HG02642 (cell line): ENCODE measurements around the gene NAPG.
"Not testable (repeated sequence)": the region's sequence is repeated elsewhere in the genome, so short reads cannot be mapped to it uniquely, and the experiment has no call there.

Experiments
- ATAC-seq: cut with Tn5 transposase; IDR thresholded peaks from one replicate; pipeline ENCODE4 v1.9.1; 2021; ENCODE audit warnings: mild to moderate bottlenecking; ENCODE audit not compliant: unreplicated experiment, poor library complexity

NAPG gene

DNA sequence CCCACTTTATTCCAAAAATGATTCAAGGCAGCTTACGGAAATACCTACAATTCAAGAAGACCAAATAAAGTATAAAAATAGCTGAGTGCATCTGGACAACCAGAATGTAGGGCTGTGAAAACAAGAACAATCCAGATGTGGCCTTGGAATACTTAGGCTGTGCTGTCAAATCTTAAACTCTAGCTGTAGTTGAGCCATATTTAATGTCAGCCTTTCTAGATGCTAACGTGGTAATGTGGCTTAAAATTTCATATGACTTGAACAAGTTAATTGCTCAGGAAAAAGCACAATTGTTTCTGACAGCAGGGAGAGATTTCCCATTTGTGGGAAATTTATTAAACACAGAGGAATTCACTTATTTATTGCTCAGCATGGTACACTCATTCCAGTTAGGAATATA lies 14.6 kb upstream of the NAPG start:
- no peak for ATAC-seq

DNA sequence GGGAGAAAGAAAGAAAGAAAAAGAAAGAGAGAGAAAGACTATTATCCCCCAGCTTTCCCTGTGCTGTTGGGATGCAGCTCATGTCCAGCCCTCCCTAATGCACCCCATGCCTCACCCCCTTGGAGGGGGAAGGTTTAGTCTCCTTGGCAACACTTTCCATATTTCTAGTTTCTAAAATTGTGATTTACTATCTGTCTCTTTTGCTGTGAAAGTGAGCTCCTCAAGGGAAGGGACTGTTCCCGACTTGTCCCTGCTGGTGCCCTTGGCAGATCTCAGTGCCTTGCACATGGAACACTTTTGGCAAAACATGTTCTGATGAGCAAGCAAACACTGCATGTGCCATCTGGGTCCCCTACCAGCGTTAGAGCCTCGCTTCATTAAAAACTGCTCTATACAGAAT lies 11.7 kb upstream of the NAPG start:
- no peak for ATAC-seq

DNA sequence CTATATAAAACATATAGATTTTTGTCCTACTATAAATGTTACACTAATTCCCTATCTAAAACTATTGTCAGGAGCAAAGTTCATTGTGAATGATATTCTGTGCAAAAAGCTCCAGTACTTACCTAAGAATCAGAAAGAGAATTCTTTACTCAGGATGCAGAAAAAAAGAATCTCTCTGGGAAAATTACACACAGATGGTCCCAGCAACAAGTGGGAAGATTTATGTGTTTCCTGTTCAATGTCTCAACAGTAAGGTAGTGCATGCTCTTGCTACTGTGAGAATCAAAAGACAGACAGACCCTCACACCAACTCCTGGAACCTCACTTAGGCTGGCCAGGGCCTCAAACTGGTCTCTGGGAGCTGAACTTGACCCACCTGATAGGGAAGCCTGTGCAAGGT lies 11.2 kb upstream of the NAPG start:
- no peak for ATAC-seq

DNA sequence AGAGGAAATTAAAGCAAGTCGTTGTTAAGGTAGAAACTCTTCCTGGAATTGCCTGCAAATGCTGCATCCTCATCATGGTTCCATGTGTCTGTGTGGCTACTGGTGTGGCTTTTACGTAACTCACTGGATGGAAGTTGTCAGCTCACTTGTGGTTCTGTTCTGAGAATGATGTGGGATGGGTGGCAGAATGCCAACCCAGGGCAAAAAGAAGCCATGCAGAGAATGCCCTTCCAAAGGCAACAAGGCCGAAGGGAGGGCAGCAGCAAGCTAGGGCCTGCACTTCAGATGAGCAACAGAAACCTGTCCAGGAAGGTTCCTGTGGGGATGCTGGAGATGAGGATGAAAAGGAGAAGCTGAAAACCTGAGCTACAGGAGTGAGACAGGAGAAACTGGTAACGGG lies 10.4 kb upstream of the NAPG start:
- ATAC-seq, result no peak

DNA sequence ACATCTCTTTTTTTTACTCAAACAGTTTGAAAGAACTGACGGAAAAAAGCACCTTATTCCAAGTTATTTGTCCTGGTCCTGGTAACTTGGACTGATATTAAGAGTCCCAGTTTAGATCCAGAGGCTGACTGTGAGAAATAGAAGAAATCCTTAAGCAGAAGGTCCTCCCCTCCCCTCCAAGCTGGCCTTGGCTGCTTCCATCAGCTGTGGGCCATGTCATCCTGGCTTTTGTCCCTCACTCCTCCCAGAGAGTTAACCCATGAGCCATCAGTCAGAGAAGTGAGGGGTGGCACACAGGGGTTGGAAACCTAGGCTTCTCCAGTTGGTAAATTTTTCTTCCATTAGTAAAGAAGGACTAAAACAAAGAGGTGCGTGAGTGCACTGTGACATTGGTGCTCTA lies 9.7 kb upstream of the NAPG start:
- no peak for ATAC-seq

DNA sequence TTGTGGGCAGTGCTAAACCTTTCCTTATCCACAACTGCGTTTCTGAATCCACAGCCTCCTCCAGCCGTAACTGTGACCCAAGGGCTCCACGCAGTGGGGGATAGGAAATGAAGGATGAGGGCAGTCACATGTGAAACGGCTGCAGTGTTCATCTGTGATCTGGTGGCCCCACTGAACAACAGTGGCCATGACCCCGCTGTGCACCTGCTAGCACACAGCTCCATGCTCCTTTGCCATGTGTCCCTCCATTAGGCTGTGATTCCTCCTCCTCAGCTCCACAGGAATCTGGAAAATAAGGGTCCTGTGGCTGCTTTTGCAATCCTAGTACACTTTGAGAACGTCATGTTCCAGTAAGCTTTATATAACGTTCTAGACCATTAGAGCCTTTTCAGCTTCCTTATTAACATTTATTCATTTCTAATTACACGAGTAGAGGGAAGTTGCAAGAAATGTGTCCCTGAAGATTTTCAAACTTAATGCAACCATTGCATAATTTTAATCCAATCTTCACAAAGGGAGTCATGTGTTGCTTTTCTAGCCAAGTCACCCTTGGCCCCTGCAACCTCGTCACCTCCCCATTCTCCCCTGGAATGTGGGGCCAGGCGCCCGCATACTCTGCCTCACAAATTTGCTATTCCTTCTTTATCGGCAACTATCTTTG lies 7.1 kb upstream of the NAPG start:
- ATAC-seq, result no peak

DNA sequence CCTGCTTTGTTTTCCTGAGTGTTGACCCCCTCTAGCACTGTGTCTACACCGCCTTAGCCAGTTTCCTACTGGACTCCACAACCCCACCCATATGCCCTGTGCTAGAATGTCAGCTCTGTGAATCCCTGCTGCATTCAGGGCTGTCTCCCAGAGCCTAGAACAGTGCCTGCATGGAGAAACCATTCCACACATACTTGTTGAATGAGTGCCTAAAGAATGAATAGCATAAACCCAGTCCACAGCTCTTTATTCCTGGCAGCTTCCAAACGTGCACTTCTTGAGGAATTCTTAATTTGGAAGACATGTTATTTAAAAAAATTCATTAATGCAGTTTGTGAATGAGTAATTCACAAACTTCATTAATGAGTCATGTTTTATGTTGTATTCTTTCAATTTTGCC lies 6.5 kb upstream of the NAPG start:
- ATAC-seq, result no peak

DNA sequence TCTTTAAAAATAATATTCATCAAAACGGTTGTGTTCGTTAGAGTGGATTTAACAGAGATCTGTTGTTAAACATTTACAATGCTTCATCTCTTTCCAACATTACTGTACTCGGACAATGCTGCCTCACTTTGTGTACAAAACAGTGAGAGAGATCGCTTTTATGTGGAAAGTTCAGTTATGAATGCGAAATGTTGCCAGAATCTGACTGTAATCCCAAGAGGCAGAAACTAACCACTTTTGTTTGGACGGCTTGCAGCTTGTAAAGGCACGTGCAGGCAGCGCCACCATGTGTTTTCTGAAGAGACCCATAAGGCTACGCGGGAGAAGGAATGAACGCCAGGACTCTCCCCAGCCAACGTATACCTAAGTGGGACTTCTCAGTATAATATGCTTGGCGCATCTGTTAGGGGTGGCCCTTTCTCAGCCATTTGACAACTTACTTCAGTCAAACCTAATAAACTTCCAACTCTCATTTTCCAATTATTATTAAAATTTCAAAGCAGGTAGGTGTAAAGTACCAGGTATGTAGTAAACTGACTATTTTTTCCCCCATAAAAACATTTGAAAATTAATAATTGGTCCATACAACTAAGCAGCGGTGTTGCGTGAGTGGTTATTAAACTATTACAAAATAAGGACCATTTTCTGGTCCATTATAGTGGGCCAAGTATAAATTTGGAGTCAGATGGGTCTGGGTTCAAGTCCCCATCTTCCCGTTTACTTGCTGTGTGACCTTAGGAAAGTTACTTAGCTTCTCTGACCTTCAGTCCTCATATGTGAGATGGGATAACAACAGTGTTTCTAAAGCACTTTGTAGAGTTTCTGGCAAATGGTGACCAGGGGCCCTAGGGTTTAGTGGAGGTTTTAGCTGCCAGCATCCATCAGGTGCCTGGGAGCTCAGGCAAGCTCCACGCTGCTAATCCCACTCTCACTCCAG lies 5.6 kb upstream of the NAPG start:
- ATAC-seq, result peak; percentile 80

DNA sequence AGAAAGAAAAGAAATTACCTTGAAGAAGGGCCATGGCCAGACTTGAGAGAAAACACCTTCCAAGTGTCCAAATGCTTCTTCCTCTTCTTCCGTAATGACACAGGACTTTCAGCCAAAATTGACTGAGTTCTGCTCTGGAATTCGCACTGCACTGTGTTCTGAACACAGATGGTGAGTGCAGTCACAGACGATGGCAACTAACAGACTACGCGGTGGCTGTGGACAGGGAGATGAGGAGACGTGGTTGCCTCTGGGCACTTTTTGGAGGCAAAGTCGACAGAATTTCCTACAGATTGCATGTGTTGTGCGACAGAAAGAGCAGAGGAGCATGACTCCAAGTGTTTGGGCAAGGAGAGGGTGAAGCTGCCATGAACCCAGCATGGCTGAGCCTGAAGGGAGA lies 4.3 kb upstream of the NAPG start:
- ATAC-seq, result no peak

DNA sequence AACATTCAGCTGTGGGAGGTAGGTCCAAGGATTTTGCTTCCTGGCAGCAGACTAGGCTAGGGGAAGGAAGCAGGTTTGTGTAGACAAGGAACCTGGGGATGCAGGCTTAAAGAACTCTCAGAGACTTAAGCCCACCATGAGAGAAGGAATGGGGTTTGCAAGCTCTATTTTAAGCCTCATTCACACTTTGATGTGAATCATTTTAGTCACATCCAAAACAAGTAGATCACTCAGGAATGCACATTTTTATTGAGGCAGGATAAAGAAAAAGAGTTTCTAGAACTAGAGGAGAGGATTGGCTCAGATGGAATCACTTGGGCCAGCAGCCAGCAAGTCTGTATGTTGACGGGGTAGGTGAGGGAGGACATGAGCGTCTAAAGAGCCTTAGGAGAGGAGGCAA lies 3.3 kb upstream of the NAPG start:
- no peak for ATAC-seq

DNA sequence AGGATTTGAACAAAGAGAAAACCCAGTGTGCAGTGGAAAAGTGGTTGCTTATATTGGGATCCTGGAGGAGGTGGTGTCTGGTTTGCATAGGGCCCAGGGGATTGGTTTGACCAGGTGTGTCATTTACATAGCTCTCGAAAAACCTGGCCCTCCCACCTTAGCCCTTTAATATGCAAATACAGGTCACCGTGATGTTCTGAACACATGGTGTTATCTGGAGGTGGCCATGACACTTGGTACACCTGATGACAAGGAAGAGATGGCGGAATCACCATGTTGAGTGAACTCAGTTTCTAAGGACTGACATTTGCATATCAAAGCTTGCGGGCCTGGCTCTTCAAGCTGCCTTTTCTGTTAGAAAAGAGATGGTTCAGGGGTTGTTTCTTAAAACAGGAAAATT lies 2.3 kb upstream of the NAPG start:
- no peak for ATAC-seq

DNA sequence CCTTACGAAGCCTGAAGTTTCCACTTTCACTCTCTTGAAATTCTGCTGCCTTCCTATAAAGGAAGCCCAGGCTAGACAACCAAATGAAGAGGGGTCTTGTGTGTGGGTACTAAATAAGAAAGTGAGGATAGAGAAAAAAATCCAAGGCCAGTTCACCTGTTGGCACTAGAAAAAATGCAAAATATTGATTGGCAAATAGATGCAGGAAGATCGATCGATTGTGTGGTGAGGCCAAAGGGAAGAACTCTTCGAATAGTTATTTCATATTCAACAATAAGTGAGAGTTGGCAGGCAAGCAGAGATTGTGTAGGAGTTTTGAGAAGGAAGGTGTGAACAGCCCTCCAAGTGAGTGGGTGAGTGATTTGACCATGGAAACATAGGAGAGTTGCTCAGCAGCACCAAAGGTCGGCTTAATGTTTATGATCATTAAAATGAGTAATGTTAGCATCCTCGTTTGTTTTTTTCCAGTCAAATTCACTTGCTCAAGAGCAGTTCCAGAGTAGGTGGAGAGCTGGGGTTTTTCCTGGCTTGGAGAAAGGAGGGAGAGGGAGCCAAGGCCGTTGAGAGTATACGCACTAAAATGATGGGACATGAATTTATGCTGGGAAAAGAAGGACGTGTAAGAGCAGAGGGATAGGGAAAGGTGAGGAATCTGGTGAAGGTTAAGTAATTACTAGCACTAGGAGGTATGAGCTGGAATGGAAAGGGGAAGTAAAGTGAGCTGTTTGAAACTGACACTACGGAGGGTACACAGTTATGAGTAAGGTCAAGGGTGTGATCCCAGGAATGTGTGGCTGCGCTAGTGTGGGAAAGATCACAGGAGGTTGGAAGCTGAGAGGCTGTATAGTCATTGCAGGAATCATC lies 1.1 kb upstream of the NAPG start:
- ATAC-seq, result no peak

DNA sequence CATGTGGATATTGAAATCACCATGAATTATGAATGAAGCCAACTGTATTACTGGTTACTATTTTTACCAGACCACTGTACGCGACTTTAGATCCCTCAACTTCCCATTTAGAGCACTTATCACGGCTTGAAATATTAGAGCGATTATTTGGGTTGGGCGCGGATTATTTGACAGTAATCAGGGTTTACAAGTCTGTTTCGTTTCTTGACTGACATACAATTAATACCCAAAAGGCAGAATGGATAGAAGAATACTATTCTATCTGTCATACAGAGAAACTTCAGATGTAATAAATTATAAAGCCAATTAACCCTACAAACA lies 496 bp upstream of the NAPG start:
- ATAC-seq, result no peak

DNA sequence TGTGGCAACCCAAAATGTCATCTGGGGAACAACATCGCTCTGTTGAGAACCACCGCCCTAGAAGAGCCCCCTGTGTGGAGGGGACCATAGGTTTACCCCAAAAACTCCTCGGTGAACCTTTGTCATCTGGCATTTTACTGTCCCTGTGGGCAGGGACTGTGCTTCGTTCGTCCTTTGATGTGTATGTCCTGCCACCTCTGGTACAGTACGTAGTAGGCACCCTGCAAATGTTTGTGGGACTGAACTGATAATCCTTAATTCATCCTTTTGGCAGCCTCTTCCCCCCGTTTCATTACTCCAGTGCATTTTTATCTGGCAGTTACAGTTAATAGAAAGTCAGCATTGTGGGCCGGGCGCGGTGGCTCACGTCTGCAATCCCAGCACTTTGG lies 728 bp downstream of the NAPG start:
- ATAC-seq, result peak; percentile 4

DNA sequence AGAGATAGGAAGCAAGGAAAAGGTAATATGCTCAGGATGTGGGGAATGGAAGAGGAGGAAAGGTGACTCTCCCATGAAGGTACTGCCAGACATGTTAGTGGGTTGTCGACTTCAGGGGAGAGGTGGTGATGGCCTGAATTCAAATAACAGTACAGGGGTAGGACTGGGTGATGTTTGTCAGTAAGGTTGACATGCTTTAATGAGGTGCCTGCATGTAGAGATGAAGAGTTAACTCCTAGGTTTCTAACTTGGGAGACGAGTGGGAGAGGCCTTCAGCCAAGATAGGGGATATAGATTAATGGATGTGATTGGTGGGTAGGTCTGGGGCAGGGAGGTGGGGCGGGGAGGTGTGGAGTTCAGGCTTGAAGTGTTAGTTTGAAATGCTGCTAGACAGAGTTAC lies 2.6 kb downstream of the NAPG start:
- ATAC-seq, result no peak

DNA sequence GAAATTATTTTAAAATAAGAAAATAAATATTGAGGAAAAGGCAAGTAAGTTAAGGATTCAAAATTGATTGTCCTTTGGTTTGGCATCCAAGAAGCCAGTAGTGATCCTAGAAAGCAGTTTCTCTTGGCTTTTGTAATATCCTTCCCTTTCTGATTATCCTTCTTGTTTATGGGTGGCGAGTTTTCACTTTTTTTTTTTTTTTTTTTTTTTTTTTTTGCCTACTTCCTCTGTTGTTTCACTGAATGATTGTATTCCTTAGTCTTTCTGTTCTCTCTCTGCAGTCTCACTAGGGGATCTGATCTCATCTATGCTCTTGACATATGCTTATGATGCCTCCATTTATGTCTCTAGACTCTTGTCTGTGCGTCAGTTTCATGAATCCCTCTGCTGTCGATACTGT lies 4.2 kb downstream of the NAPG start:
- no peak for ATAC-seq

DNA sequence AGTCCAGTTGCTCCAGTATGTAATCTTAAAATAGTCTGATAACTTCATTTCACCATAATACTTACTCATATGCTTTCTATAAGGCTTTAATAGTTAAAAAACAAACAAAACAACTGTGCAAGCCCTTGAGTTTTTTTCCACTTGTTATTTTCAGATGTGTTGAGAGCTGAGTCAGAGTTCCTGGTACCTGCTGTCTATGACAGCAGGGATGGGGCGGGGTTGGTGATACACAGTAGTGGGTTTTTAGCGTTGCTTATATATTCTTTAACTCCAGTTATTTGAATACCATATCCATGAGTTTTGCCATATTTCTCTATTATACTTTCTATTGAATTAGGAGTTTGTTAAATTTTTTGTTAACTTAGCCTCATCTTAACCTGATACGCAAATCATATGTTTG lies 5.0 kb downstream of the NAPG start:
- ATAC-seq, result no peak

DNA sequence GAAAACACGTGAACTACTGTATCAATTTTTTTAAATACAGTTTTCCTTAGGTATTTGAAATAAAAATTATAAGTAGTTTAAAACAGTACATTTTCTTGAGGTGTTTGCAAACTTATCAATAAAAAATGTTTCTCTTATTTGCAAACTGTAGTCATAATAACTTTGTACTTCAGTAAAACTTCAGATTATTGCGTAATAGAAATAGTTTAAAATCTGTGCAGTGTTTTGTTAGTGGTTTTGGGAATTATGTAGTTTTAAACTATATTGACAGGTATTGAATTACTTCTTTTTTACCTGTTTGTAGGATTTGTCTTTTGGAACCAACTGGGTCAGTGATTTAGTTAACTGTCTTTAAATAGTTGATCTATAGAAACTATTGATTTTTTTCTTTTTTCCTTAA lies 7.3 kb downstream of the NAPG start:
- ATAC-seq, result no peak

DNA sequence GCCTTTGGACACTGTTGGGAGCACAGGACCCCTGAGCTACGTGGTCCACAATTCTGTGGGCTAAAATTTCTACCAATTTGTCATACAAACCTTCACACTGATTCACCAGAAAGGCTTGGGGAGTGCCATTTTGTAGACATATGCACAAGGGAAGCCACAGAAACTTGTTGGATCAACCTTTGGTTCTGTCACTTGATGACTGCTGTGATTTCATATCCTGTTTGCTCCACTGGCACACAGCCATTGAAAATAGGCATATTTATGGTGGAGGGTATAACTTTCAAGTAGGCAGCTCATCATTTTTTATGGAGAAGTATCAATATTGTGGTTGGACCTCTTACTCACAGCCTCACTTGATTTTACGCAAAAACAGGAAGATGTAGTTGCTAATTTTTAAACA lies 10.5 kb downstream of the NAPG start:
- ATAC-seq, result no peak

DNA sequence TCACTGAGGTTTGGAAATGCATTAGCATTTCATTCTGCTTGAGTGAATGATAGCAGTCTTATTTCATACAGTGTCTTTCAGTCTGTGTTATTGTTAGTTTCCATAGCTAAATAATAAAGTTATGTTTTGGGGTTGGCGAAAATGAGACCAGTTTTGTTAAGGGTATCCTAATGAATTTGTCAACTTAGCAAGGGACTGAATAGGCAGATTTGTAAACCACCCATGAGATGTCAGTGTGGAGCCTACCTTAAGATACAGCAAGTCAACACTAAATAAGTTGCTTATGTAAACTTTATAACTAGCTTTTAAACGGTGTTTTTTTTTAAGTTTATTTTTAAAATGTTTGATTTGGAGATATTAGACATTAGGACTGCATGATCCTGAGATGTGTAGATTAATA lies 11.9 kb downstream of the NAPG start:
- no peak for ATAC-seq

DNA sequence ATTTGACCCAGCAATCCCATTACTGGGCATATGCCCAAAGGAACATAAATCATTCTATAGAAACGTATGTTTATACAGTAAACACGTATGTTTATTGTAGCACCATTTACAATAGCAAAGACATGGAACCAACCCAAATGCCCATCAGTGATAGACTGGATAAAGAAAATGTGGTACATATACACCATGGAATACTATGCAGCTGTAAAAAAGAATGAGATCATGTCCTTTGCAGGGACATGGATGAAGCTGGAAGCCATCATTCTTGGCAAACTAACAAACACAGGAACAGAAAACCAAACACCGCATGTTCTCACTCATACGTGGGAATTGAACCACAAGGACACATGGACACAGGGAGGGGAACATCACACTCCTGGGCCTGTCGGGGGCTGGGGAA lies 13.3 kb downstream of the NAPG start:
- ATAC-seq, result not testable (repeated sequence)
